NT2/D1 (cell line): ENCODE results near the gene UBE2Z.

Experiments
- SUZ12 ChIP-seq: IDR thresholded peaks from 2 replicates; pipeline ENCODE4 v1.6.1; 2011; ENCODE audit not compliant: insufficient read length, insufficient read depth; ENCODE audit errors: extremely low read depth
- YY1 ChIP-seq: IDR thresholded peaks from 2 replicates; pipeline ENCODE4 v1.6.1; 2011; ENCODE audit not compliant: insufficient read length, insufficient read depth
- ZNF274 ChIP-seq: IDR thresholded peaks from 2 replicates; pipeline ENCODE4 v1.6.1; 2011; ENCODE audit warnings: mild to moderate bottlenecking, low read depth, low read length

DNA sequence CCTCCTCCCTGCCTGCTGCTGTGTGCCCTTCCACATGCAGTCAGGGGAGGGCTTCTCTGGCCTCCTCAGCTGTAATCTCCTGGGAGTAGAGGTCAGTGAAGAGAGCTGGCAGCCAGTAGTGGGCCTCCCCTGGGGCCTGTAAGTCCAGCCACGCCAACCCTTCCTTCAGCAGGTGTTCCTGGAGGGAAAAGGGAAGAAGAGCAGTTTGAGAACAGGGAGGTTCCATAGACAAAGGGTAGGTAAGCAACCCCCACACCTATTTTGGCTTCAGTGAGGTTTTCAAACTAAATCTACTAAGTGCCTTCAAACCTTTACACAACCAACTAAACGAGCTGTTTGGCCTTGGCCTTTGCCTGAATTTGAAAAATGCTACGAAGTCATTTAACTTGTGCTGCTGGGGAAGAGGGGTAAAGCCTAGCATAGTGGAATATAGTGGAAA lies 22.2 kb downstream of the UBE2Z start:
- no peak for TF ChIP-seq SUZ12
- TF ChIP-seq YY1, result no peak
- TF ChIP-seq ZNF274, result no peak
